GM18951 (cell line): ENCODE measurements around the gene DNAAF1.

Experiments
- POLR2A ChIP-seq: IDR thresholded peaks from 4 replicates; pipeline ENCODE4 v1.6.1; 2011; ENCODE audit warnings: mild to moderate bottlenecking; ENCODE audit not compliant: insufficient read length, insufficient read depth; ENCODE audit errors: extremely low read depth
- in situ Hi-C: fragments of 300-500 bp; cut with MboI; formaldehyde crosslinking; loops from one replicate; pipeline ENCODE4 v1.12.0; 2022; ENCODE audit warnings: low sequenced_read_pairs, mixed read lengths, inconsistent platforms; ENCODE audit not compliant: unreplicated experiment

DNAAF1 gene

DNA sequence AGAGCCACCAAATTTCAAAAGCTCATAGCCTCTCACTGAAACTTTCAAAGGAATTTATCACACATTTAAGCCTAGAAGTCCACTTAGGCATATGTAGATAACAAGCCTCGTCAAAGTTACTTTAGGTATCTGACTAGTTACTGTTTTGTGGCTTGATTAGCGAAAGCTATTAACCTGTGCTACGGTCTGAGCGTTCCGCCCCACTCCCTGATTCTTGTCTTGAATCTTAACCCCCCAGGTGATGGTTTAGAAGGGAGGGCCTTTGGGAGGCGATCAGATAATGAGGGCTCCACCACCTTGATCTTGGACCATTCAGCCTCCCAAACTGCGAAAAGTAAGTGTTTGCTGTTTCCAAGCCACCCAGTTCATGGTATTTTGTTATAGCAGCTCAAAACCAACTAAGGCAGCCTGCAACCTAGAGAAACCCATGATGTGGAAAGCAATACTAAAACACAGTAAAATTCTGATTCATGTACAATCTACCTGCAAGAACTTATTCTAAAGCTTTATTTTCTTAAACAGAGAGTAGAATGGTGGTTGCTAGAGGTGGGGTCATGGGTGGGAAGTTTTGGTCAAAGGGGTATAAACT lies 7.2 kb upstream of the DNAAF1 start:
- TF ChIP-seq POLR2A: no peak
- in situ Hi-C loops: no loop called here

DNA sequence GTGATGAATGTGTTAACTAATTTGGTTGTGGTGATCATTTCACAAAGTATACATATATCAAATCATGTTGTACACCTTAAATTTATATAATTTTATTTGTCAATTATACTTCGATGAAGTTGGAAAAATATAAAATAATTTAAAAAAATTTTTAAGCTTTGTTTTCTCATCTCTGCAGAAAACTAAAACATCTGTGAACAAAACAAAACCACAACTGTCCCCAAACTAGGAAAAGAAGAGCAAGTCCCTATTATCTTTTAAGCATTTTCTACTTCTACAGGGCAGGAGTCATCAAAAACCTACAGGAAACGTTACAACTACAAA lies 6.6 kb upstream of the DNAAF1 start:
- in situ Hi-C loops: no loop called here
- no peak for TF ChIP-seq POLR2A

DNA sequence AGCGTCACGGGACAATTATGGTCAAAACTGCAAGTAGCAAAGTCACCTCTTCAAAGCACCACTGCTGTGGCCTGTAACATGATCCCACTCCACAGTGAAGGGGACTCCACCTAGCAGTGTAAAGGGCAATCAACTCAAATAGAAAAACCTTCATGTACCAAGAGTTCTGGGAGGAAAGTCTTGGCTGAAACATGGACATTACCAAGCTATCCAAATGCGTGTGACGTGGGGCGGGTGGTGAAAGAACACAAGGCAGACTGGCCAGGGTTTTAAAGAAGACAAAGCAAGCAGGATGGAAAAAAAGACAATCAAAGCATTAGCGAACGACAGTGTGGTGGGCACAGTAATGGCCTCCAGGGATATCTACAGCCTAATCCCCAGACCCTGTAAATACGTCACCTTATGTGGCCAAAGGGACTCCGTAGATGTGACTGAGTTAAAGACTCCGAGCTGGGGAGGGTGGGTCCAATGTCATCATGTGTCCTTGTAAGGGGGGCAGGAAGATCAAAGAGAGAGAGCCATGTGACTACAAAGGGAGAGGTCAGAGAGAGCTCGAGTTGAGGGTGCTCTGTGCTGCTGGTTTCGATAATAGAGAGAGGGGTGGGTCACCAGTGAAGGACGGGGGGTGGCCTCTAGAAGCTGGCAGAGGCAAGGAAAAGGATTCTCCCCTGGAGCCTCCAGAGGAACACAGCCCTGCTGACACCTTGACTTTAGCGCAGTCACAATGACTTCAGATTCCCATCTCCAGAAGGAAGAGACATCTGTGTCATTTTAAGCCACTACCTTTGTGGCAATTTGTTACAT lies 6.1 kb upstream of the DNAAF1 start:
- in situ Hi-C loops: no loop called here
- TF ChIP-seq POLR2A: no peak

DNA sequence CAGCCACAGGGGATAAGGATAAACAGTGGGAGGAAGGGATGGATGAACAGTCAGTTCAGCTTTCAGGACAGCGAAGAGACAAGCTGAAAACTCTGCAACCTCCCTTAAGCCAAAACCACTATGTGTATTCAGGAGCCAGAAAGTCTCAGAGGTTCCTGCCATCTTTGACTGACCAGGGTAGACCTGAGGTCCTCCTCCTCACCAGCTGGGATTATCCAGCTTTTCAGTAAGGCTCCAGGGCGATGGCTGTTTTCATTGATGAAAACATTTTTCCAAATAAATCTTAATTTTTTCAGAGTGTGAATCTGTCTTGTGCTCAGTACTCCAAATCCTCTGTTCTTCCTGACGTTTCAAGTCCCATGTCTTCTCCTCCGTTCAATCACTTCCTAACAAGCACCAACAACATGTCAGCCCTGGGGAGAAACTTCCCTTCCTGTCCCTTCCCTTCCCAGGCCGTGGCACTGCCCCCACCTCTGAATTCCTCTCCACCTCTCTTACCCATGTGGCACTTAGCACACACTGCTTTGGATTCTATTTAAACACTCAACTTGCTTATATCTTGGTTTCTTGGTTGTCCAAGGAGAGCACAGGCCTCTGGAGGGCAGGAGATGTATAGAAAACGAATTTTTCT lies 5.4 kb upstream of the DNAAF1 start:
- TF ChIP-seq POLR2A: no peak
- in situ Hi-C loops: no loop called here

DNA sequence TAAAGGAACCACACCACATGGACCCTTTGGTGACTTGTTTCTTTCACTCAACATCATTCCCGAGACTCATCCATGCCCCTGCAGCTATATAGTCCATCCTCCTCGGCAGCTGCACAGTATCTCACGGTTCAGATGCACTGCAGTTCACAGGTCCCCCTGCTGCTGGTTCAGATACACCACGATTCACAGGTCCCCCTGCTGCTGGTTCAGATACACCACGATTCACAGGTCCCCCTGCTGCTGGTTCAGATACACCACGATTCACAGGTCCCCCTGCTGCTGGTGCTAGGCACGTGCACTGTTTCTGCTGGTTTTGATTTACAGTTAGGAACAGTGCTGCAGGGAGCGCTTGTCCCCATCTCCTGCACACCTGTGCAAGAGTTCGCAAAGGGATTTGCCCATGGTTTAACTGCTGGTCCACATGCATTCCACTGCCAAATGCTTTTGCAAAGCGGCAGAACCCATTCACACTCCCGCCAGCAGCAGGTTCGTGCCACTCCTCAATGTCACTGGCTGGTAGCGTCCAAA lies 3.9 kb upstream of the DNAAF1 start:
- in situ Hi-C loops: no loop called here
- no peak for TF ChIP-seq POLR2A

DNA sequence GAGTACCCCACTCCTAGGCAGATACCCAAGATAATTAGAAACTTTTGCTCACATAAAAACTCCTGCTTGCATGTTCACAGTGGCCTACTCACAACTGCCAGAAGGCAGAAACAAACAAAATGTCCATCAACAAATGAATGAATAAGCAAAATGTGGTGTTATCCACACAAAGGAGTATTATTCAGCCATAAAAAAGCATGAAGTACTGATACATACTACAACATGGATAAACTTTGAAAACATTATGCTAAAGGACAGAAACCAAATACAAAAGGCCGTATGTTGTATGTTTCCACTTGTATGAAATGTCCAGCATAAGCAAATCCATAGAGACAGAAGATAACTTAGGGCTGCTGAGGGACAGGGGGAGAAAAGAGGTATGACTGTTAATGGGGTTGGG lies 2.0 kb upstream of the DNAAF1 start:
- in situ Hi-C loops: no loop called here
- no peak for TF ChIP-seq POLR2A

DNA sequence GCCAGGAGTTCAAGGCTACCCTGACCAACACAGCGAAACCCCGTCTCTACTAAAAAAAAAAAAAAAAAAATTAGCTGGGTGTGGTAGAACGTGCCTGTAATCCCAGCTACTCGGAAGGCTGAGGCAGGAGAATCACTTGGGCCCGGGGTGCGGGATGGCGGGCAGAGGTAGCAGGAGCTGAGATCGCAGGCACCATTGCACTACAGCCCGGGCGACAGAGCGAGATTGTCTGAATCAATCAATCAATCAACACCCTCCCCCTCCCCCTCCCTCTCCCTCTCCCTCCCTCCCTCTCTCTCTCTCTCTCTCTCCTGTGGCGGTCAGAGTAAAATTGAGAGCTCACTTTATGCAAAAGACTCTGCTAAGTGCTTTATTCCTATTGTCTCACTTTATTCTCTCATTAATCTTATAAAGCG lies 1.3 kb upstream of the DNAAF1 start:
- no peak for TF ChIP-seq POLR2A
- in situ Hi-C loops: no loop called here

DNA sequence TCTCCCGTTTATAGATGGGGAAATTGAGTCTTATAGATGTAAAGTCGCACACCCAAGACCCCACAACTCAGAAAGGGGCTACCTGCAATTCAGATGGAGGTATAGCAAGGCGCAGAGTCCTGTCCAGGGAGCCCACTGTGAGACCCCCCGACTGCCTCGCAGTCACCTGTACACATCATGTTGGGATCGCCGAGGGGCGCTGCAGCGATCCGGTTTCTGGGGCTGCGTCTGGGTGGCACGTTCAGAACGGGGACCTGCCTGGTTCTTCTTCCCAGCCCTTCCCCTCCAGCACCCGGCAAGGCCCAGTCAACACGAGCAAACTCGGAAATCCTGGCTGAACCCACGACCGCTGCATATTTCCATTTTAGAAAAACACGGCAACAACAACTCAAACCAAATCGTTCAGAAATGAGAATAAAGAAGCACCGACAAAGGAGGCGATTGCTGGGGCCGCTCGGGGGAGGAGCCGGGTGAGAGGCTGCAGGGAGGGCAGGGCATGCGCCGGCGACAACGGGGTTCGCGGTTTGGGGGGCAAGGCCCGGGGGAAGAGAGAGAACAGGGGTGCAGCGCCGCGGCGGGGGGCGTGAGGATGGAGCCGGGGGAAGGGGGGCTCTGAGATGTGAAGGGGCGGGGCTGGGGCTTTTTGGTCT lies 774 bp upstream of the DNAAF1 start:
- in situ Hi-C loops: no loop called here

DNA sequence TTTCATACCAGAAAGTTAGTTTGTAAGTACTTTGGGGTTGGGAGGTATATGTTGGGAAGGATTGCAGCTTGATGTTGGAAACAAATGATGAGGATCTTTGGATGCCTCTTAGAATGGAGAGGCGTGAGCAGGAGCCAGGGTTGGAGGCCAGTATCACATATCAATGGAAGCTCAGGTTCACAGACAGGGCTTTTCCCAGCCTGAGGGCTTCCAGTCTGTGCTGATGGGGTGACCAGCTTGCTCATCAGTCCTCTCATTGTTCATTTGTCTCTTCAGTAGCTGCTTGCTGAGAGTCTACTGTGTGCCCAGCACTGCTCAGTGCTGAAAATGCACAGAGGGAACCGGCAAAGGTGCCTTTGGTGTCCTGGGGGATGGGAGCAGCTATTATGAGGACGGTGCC lies 5.8 kb downstream of the DNAAF1 start:
- TF ChIP-seq POLR2A: no peak
- in situ Hi-C loops: no loop called here

More for the DNA sequence above, 774 bp upstream of the DNAAF1 start:
- no peak for TF ChIP-seq POLR2A

DNA sequence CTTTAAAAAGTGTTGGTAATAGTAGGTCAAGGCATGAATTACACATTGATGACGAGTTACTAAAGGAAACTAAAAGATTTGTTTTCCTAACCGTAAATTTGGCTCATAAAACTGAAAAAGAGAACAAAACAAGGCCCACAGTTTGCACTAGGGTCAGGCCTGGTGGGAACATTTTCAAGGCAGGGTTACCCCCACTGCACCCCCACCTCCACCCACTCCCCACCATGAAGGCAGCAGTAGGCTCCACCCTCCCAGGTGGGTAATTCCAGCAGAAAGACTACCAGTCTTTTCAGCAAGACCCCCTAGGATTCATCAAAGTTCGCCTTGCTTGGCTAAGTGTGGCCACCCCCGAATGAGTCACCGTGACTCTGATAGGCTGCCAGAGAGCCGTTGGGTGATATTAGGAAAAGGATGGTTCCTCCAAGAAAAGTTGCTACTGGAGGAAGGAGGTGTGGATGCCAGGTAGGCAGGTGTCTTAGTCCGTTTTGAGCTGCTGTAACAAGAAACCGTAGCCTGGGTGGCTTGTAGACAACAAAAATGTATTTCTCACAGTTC lies 8.6 kb downstream of the DNAAF1 start:
- TF ChIP-seq POLR2A: no peak
- in situ Hi-C loops: no loop called here

DNA sequence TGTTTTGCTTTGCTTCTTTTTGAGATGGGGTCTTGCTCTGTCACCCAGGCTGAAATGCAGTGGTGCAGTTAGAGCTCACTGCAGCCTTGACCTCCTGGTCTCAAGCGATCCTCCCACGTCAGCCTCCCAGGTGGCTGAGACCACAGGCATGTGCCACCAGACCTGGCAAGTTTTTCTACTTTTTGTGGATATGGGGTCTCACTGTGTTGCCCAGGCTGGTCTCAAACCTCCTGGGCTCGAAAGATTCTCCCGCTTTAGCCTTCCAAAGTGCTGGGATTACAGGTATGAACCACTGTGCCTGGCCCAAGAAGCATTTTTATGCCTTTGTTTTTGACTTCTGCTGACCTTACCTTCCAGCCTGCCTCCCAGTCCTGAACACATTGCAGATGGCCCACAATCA lies 10.1 kb downstream of the DNAAF1 start:
- no peak for TF ChIP-seq POLR2A
- in situ Hi-C loops: no loop called here

DNA sequence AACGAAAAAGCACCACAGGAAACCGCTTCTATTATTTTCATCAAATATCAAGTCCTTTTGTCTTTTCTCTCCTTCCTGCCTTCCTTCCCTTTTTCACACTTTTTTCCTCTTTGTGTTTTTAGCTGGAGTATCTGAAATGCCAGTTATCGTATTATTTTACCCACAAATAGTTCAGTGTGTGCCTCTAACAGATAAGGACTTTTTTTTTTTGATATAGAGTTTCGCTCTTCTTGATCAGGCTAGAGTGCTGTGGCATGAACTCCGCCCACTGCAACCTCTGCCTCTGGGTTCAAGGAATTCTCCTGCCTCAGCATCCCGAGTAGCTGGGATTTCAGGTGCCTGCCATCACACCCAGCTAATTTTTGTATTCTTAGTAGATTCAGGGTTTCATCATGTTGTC lies 10.7 kb downstream of the DNAAF1 start:
- in situ Hi-C loops: no loop called here
- no peak for TF ChIP-seq POLR2A

DNA sequence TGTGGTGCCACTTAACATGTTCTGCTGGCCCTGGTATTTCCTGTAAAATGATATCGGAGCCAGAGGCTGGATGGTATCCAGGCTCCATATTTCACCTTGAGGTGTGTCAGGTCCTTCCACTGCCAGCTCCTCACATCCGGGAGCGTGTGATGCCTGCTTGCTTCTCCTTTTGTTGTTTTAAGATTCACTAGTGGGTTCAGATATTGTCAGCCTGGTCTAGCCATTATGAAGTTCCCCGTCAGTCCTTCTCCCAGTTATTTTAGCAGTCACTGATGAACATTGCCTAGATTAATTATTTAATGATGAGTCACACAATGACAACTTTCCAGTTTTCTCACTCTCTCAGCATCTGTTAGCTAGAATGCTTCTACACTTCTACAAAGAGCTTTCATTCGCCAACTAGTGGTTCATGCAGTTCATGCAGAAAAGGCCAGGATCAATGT lies 11.3 kb downstream of the DNAAF1 start:
- no peak for TF ChIP-seq POLR2A
- in situ Hi-C loops: no loop called here
